Thoracic aorta (tissue), 2 donors: ENCODE data around the gene BABAM2. TPM values are rescaled to one million over a fixed set of nuclear protein-coding genes. Genes with fewer than 3 reads are reported as not detected.

Experiments
- ATAC-seq: fragments of 150-250 bp; one replicate; pipeline ENCODE4 v1.8.0; 2017; ENCODE audit warnings: low read depth; ENCODE audit not compliant: insufficient number of reproducible peaks, low FRiP score
- DNase-seq: peaks from one replicate; pipeline ENCODE4 v3.0.0-alpha.2; 2020; ENCODE audit warnings: low spot score
- H3K27ac ChIP-seq, 2 donors: fragments of 200-600 bp; sonication (generic); 1 replicate in 1 of 2; 2 replicates in 1 of 2; pipeline ENCODE4 v1.5.1; 2016; ENCODE audit warnings: mild to moderate bottlenecking in 2 of 2, moderate library complexity in 2 of 2
- H3K27me3 ChIP-seq: fragments of 200-600 bp; sonication (generic); replicated peaks from 2 replicates; pipeline ENCODE4 v1.6.0; 2016; ENCODE audit warnings: mild to moderate bottlenecking; ENCODE audit not compliant: insufficient read depth
- H3K36me3 ChIP-seq: fragments of 200-600 bp; sonication (generic); one replicate; pipeline ENCODE4 v1.5.1; 2016
- H3K4me1 ChIP-seq, 2 donors: fragments of 200-600 bp; sonication (generic); 1 replicate in 1 of 2; 2 replicates in 1 of 2; pipeline versions ENCODE4 v1.5.1 to v1.6.0; 2016; ENCODE audit warnings: low read depth in 2 of 2, mild to moderate bottlenecking in 1 of 2; ENCODE audit not compliant: control insufficient read depth in 1 of 2
- H3K4me3 ChIP-seq: fragments of 200-600 bp; sonication (generic); 2 replicates; pipeline ENCODE4 v1.5.1; 2016; ENCODE audit warnings: mild to moderate bottlenecking
- H3K9me3 ChIP-seq: fragments of 200-600 bp; sonication (generic); 2 replicates; pipeline ENCODE4 v1.5.1; 2016
- total RNA-seq, 2 donors: library from RNA; depleted of rRNA; stranded (reverse); fragments of >200 nt; gene quantifications; one replicate each; pipeline versions ENCODE4 v1.1.0 to v1.2.3, GENCODE V29; 2016
- TF ChIP-seq, protein P1 (sequence below): fragments of 200-600 bp; sonication (generic); IDR thresholded peaks from one replicate; pipeline ENCODE4 v1.5.1; 2019; ENCODE audit warnings: antibody characterized with exemption

BABAM2 gene
- total RNA-seq, 2 donors from 2014 or later, result 24.7 to 32.8 TPM

DNA sequence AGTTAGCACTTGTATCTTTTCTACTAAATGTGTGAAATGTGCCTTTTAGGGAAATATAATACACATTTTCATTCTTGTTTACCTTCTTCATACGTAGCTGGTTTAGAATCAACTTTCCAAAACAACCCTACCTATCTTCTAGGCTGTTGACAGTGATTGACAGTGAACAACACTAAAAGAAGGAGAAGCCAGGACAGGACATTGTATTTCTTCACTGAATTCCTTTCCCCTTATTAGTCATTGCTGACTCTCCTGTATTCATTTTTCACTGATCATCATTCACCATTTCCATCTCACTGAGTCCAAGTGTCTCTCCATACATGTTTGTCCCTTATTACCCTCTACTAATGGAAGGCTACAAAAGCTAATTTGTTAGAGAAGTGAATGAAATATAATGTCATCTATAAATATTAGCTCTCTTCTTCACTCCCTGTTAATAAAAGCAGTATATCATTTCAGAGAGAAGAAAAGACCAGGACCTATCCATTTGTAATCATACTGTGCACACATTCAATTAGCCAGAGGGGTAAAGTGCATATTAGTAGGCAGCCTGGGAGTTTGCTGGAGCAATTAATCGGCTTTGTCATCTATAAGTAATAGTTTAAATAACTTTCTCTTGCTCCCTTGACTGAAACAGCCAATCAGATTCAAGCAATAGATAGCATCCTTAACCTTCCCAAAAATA, 309.6 kb downstream of the BABAM2 start:
- Histone ChIP-seq H3K4me1 (no peaks in the 10 kb centered on the region), H3K27ac (no peak overlapping the region), H3K27me3 (no peaks in the 10 kb centered on the region), H3K36me3 (no peaks in the 10 kb centered on the region), H3K9me3 (no peaks in the 10 kb centered on the region), H3K4me3 (no peak overlapping the region)
- TF ChIP-seq, protein P1, sequence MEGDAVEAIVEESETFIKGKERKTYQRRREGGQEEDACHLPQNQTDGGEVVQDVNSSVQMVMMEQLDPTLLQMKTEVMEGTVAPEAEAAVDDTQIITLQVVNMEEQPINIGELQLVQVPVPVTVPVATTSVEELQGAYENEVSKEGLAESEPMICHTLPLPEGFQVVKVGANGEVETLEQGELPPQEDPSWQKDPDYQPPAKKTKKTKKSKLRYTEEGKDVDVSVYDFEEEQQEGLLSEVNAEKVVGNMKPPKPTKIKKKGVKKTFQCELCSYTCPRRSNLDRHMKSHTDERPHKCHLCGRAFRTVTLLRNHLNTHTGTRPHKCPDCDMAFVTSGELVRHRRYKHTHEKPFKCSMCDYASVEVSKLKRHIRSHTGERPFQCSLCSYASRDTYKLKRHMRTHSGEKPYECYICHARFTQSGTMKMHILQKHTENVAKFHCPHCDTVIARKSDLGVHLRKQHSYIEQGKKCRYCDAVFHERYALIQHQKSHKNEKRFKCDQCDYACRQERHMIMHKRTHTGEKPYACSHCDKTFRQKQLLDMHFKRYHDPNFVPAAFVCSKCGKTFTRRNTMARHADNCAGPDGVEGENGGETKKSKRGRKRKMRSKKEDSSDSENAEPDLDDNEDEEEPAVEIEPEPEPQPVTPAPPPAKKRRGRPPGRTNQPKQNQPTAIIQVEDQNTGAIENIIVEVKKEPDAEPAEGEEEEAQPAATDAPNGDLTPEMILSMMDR, result no peak
- DNase-seq (no peak), ATAC-seq (no peak)

DNA sequence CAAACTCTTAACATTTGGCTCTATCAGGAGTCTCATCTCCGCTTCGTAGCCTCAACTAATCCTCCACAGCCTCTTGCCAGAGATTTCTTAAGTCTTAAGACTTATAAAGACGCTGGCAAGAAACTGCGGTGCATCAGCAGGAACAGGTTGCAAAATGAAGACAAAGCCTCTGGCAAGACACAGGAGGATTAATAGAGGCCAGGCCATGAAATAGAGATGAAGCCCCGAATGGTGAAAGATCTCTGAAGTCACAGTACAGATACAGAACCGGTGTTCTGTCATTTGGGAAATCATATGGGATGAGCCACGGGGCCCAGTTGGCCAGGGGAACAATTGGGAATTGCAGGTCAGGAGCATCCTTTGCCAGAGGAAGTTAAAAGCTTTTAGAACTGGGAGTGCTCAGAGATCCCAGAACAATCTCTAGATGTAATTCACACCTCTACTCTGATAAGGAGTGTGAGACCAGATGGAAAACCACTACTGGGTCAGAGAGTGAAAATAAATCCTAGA, 311.2 kb downstream of the BABAM2 start:
- TF ChIP-seq, protein P1, result no peak
- no peak for DNase-seq
- H3K4me3 ChIP-seq, result no peak overlapping the region
- H3K9me3 ChIP-seq, result no peaks in the 10 kb centered on the region
- no peaks in the 10 kb centered on the region for H3K27me3 ChIP-seq
- no peak overlapping the region for H3K27ac ChIP-seq
- no peaks in the 10 kb centered on the region for H3K4me1 ChIP-seq
- no peaks in the 10 kb centered on the region for H3K36me3 ChIP-seq
- no peak for ATAC-seq

DNA sequence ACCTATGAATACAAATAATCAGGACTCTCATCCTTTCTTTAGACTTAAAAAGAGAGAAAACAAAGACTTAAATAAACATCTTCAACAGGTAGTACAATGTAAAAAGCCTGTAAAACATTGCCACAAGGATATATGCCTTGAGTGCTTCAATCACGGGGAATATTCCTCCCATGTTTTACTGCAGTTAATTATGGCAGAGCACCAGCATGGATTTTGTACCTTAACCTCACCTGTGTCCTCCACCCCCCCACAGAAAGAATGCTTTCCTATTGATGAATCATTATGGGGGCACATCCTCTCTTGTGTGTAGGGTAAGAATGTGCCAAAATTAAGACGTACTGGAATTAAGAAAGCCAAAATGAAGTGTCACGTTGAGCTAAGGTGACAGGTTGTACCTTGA, 312.2 kb downstream of the BABAM2 start:
- Histone ChIP-seq H3K4me1 (no peaks in the 10 kb centered on the region), H3K4me3 (no peak overlapping the region), H3K9me3 (no peaks in the 10 kb centered on the region), H3K36me3 (no peaks in the 10 kb centered on the region), H3K27ac (no peak overlapping the region), H3K27me3 (no peaks in the 10 kb centered on the region)
- DNase-seq, result no peak
- ATAC-seq, result no peak
- TF ChIP-seq, protein P1, result no peak

DNA sequence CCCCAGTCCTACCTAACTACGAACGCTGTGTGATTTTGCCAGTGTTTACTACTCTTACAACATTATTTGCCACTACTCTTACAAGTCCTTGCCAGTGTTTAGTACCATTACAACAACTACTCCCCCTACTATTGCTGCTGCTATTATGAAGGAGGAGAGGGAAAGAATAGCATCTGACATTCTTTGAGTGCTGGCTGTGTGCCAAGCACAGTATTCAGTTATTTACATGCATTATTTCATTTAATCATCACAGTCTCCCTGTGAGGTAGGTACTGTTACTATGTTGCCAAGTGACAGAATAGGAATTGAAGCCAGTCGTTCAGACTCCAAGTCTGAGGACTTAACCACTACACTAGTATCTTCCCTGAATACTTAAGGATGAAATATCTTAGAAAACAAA, 316.2 kb downstream of the BABAM2 start:
- Histone ChIP-seq H3K27ac (no peak overlapping the region), H3K4me3 (no peak overlapping the region), H3K36me3 (no peaks in the 10 kb centered on the region), H3K9me3 (no peaks in the 10 kb centered on the region), H3K4me1 (no peaks in the 10 kb centered on the region), H3K27me3 (no peaks in the 10 kb centered on the region)
- no peak for DNase-seq
- no peak for ATAC-seq
- TF ChIP-seq, protein P1, result no peak

- Histone ChIP-seq H3K27me3 (no peaks in the 10 kb centered on the region), H3K27ac (no peak overlapping the region), H3K36me3 (no peaks in the 10 kb centered on the region), H3K9me3 (no peaks in the 10 kb centered on the region), H3K4me1 (no peaks in the 10 kb centered on the region), H3K4me3 (no peak overlapping the region)
- DNase-seq (no peak), ATAC-seq (no peak)
- TF ChIP-seq, protein P1, result no peak
These were observed 318.7 kb downstream of the BABAM2 start for GRCh38 chr2:28209261-28209691.
